ENCODE measurements around the gene TBX15. TPM values are rescaled to one million over a fixed set of nuclear protein-coding genes. Genes with fewer than 3 reads are reported as not detected.
"Not testable (repeated sequence)": the region's sequence is repeated elsewhere in the genome, so short reads cannot be mapped to it uniquely, and the experiment has no call there.

TBX15 gene
- total and polyA plus RNA-seq, 2 experiments from 2014 or later = not detected

- no peak for DNase-seq (ENCODE audit: low read depth in 1 of 2, low spot score in 1 of 2)
- no peaks in the 10 kb centered on the region for H3K4me1 ChIP-seq (ENCODE audit: low read depth)
- H3K27me3 ChIP-seq = no peaks in the 10 kb centered on the region
- H3K27ac ChIP-seq = no peak overlapping the region
- no peaks in the 10 kb centered on the region for H3K9me3 ChIP-seq (ENCODE audit: low read depth)
- no peak overlapping the region for H3K4me3 ChIP-seq
- no peak for TF ChIP-seq CTCF (IDR thresholded peaks at IDR 0.05; ENCODE audit: low read depth, low read length)
- H3K36me3 ChIP-seq = no peaks in the 10 kb centered on the region
Observed at GRCh38 chr1:118918230-118918939, 69.8 kb downstream of the TBX15 start.

GRCh38 chr1:118916346-118916745 lies 71.8 kb downstream of the TBX15 start:
- H3K9me3 ChIP-seq (ENCODE audit: low read depth); H3K27me3 ChIP-seq; DNase-seq (ENCODE audit: low read depth in 1 of 2, low spot score in 1 of 2); H3K27ac ChIP-seq; H3K36me3 ChIP-seq; H3K4me1 ChIP-seq (ENCODE audit: low read depth); H3K4me3 ChIP-seq: not testable (repeated sequence)

GRCh38 chr1:118914379-118915161 lies 73.6 kb downstream of the TBX15 start:
- H3K4me3 ChIP-seq = no peak overlapping the region
- H3K27ac ChIP-seq = no peak overlapping the region
- DNase-seq (ENCODE audit: low read depth in 1 of 2, low spot score in 1 of 2) = no peak
- no peaks in the 10 kb centered on the region for H3K27me3 ChIP-seq
- no peaks in the 10 kb centered on the region for H3K36me3 ChIP-seq
- no peaks in the 10 kb centered on the region for H3K9me3 ChIP-seq (ENCODE audit: low read depth)
- TF ChIP-seq CTCF (IDR thresholded peaks at IDR 0.05; ENCODE audit: low read depth, low read length) = no peak
- no peaks in the 10 kb centered on the region for H3K4me1 ChIP-seq (ENCODE audit: low read depth)

- no peaks in the 10 kb centered on the region for H3K9me3 ChIP-seq (ENCODE audit: low read depth)
- no peaks in the 10 kb centered on the region for H3K4me1 ChIP-seq (ENCODE audit: low read depth)
- H3K4me3 ChIP-seq = no peak overlapping the region
- H3K27ac ChIP-seq = no peak overlapping the region
- DNase-seq (ENCODE audit: low read depth in 1 of 2, low spot score in 1 of 2) = no peak
- H3K36me3 ChIP-seq = no peaks in the 10 kb centered on the region
- H3K27me3 ChIP-seq = peaks cover 3% of the 10 kb centered on the region
- no peak for TF ChIP-seq CTCF (IDR thresholded peaks at IDR 0.05; ENCODE audit: low read depth, low read length)
Observed at GRCh38 chr1:118913818-118914217, 74.3 kb downstream of the TBX15 start.

GRCh38 chr1:118912574-118912973 lies 75.6 kb downstream of the TBX15 start:
- H3K4me3 ChIP-seq = no peak overlapping the region
- TF ChIP-seq CTCF (IDR thresholded peaks at IDR 0.05; ENCODE audit: low read depth, low read length) = no peak

GRCh38 chr1:118911571-118911970 lies 76.6 kb downstream of the TBX15 start:
- no peak for DNase-seq (ENCODE audit: low read depth in 1 of 2, low spot score in 1 of 2)
- Histone ChIP-seq H3K9me3 (ENCODE audit: low read depth) (no peaks in the 10 kb centered on the region), H3K27ac (no peak overlapping the region), H3K4me1 (ENCODE audit: low read depth) (no peaks in the 10 kb centered on the region), H3K36me3 (no peaks in the 10 kb centered on the region), H3K27me3 (peaks cover 3% of the 10 kb centered on the region), H3K4me3 (no peak overlapping the region)
- no peak for TF ChIP-seq CTCF (IDR thresholded peaks at IDR 0.05; ENCODE audit: low read depth, low read length)

More at GRCh38 chr1:118912574-118912973, 75.6 kb downstream of the TBX15 start:
- no peaks in the 10 kb centered on the region for H3K4me1 ChIP-seq (ENCODE audit: low read depth)
- H3K27ac ChIP-seq = no peak overlapping the region
- H3K27me3 ChIP-seq = peaks cover 3% of the 10 kb centered on the region
- H3K9me3 ChIP-seq (ENCODE audit: low read depth) = no peaks in the 10 kb centered on the region
- DNase-seq (ENCODE audit: low read depth in 1 of 2, low spot score in 1 of 2) = no peak
- no peaks in the 10 kb centered on the region for H3K36me3 ChIP-seq
